ENCODE results near the gene INIP. TPM values are rescaled to one million over a fixed set of nuclear protein-coding genes. Genes with fewer than 3 reads are reported as not detected.

The INIP gene
- total RNA-seq, 8 experiments from 2014 or later, result 10.0 to 26.8 (median 23.4) TPM

GRCh38 chr9:112648624-112649023, 69.3 kb downstream of the INIP start:
- H3K4me3 ChIP-seq, result no peak overlapping the region
- ATAC-seq (replicated peaks in 6 of 8), result no peak
- 50 to 100% (median 94%) methylated on average over 1 of the region's 1 CpG; no CpG with 5 or more reads in 1 of the 10 experiments for WGBS, 10 experiments
- H3K27ac ChIP-seq, result no peak overlapping the region
- no peaks in the 10 kb centered on the region for H3K4me1 ChIP-seq (replicated peaks in 1 of 2)
- in situ Hi-C loops (cut with MboI; ENCODE audit: low pct_unique_long_range_greater_than_20kb in 2 of 9, low sequenced_read_pairs in 9 of 9, unreplicated experiment in 9 of 9), result no loop called here

GRCh38 chr9:112647596-112647995, 70.3 kb downstream of the INIP start:
- ATAC-seq (replicated peaks in 6 of 8), result no peak
- H3K4me3 ChIP-seq, result no peak overlapping the region
- WGBS, 10 experiments, result 90 to 100% (median 100%) methylated on average over 1 to 3 of the region's 3 CpGs; no CpG with 5 or more reads in 1 of the 10 experiments
- in situ Hi-C loops (cut with MboI; ENCODE audit: low pct_unique_long_range_greater_than_20kb in 2 of 9, low sequenced_read_pairs in 9 of 9, unreplicated experiment in 9 of 9), result no loop called here
- no peak overlapping the region for H3K27ac ChIP-seq
- H3K4me1 ChIP-seq (replicated peaks in 1 of 2), result no peaks in the 10 kb centered on the region

- no peaks in the 10 kb centered on the region for H3K4me1 ChIP-seq (replicated peaks in 1 of 2)
- in situ Hi-C loops (cut with MboI; ENCODE audit: low pct_unique_long_range_greater_than_20kb in 2 of 9, low sequenced_read_pairs in 9 of 9, unreplicated experiment in 9 of 9), result no loop called here
- no peak overlapping the region for H3K4me3 ChIP-seq
- no peak overlapping the region for H3K27ac ChIP-seq
- 83 to 100% (median 96%) methylated on average over 1 to 3 of the region's 3 CpGs; no CpG with 5 or more reads in 5 of the 10 experiments for WGBS, 10 experiments
- ATAC-seq (replicated peaks in 6 of 8), result no peak
Observed at GRCh38 chr9:112642126-112642525, 75.8 kb downstream of the INIP start.

GRCh38 chr9:112640311-112640710, 77.6 kb downstream of the INIP start:
- in situ Hi-C loops (cut with MboI; ENCODE audit: low pct_unique_long_range_greater_than_20kb in 2 of 9, low sequenced_read_pairs in 9 of 9, unreplicated experiment in 9 of 9), result no loop called here
- ATAC-seq (replicated peaks in 6 of 8), result no peak
- Histone ChIP-seq H3K4me1 (replicated peaks in 1 of 2) (no peaks in the 10 kb centered on the region), H3K4me3 (no peak overlapping the region), H3K27ac (no peak overlapping the region)
- WGBS, 10 experiments, result 79 to 100% (median 93%) methylated on average over 2 to 4 of the region's 4 CpGs; no CpG with 5 or more reads in 1 of the 10 experiments

Other genes with a start within 250 kb of the INIP start
- 100 to 1,000 TPM in 2 of 8 experiments, 10 to 100 TPM in 6; 14.5 to 231 (median 29.0) TPM for gene KIAA1958, start 231.3 kb downstream of the INIP start, total RNA-seq
- 10 to 100 TPM in 7 of 8 experiments, 1 to 10 TPM in 1; 9.8 to 22.5 (median 19.9) TPM for gene SNX30, start 32.6 kb upstream of the INIP start, total RNA-seq
- under 1 TPM in 6 of 8 experiments, not detected in 2; 0.05 to 0.73 (median 0.17) TPM for gene SLC46A2, start 172.8 kb upstream of the INIP start, total RNA-seq